NCI-H1092 (cell line): Measurements from ENCODE around the gene SEMA3A.
"Not testable (repeated sequence)": the region's sequence is repeated elsewhere in the genome, so short reads cannot be mapped to it uniquely, and the experiment has no call there.

Experiments
- DNase-seq: peaks from one replicate; lab custom pipeline; 2025; lab: John Stamatoyannopoulos, UW

Gene SEMA3A

GRCh38 chr7:84194484-84195271 lies at the start of gene SEMA3A:
SEMA3A (minus strand) TSS chr7:84194789; CDS start chr7:84194586, 203 bp downstream.
- DNase-seq, result peak; percentile 38

- not testable (repeated sequence) for DNase-seq
Measured at GRCh38 chr7:84243037-84243436, 48.4 kb upstream of the SEMA3A start.

- no peak for DNase-seq
Measured at GRCh38 chr7:84238596-84238995, 44.0 kb upstream of the SEMA3A start.

GRCh38 chr7:84237533-84238173 lies 43.1 kb upstream of the SEMA3A start:
- DNase-seq, result no peak

- DNase-seq, result no peak
Measured at GRCh38 chr7:84236398-84236797, 41.8 kb upstream of the SEMA3A start.

- no peak for DNase-seq
Measured at GRCh38 chr7:84232646-84233045, 38.1 kb upstream of the SEMA3A start.

- DNase-seq, result no peak
Measured at GRCh38 chr7:84231157-84231556, 36.6 kb upstream of the SEMA3A start.

- DNase-seq, result no peak
Measured at GRCh38 chr7:84230491-84230890, 35.9 kb upstream of the SEMA3A start.

- DNase-seq, result no peak
Measured at GRCh38 chr7:84228526-84228925, 33.9 kb upstream of the SEMA3A start.

GRCh38 chr7:84226759-84227158 lies 32.2 kb upstream of the SEMA3A start:
- DNase-seq, result no peak

- DNase-seq, result no peak
Measured at GRCh38 chr7:84224505-84224904, 29.9 kb upstream of the SEMA3A start.

GRCh38 chr7:84219310-84219709 lies 24.7 kb upstream of the SEMA3A start:
- DNase-seq, result no peak

GRCh38 chr7:84218681-84219080 lies 24.1 kb upstream of the SEMA3A start:
- no peak for DNase-seq

GRCh38 chr7:84216472-84216871 lies 21.9 kb upstream of the SEMA3A start:
- no peak for DNase-seq

GRCh38 chr7:84214757-84215156 lies 20.2 kb upstream of the SEMA3A start:
- DNase-seq, result not testable (repeated sequence)

GRCh38 chr7:84210301-84210700 lies 15.7 kb upstream of the SEMA3A start:
- DNase-seq, result no peak

GRCh38 chr7:84209006-84209405 lies 14.4 kb upstream of the SEMA3A start:
- DNase-seq, result no peak

GRCh38 chr7:84207615-84208014 lies 13.0 kb upstream of the SEMA3A start:
- DNase-seq, result no peak

- no peak for DNase-seq
Measured at GRCh38 chr7:84207025-84207424, 12.4 kb upstream of the SEMA3A start.

GRCh38 chr7:84204655-84205054 lies 10.1 kb upstream of the SEMA3A start:
- DNase-seq, result no peak

- no peak for DNase-seq
Measured at GRCh38 chr7:84202855-84203254, 8.3 kb upstream of the SEMA3A start.

- no peak for DNase-seq
Measured at GRCh38 chr7:84200859-84201258, 6.3 kb upstream of the SEMA3A start.

GRCh38 chr7:84199216-84199615 lies 4.6 kb upstream of the SEMA3A start:
- no peak for DNase-seq

- no peak for DNase-seq
Measured at GRCh38 chr7:84196084-84196503, 1.5 kb upstream of the SEMA3A start.
